Activated CD8-positive, alpha-beta memory T cell treated with anti-CD3 and anti-CD28 coated beads, Interleukin-2, amount 50 U/mL, for 24 hours (primary cell): ENCODE results near the gene GPR132.
"Not testable (repeated sequence)": the region's sequence is repeated elsewhere in the genome, so short reads cannot be mapped to it uniquely, and the experiment has no call there.

Experiments
- DNase-seq: peaks from one replicate; pipeline ENCODE4 v3.0.0-alpha.2; 2020; ENCODE audit errors: extremely low read depth

Gene GPR132

GRCh38 chr14:105041841-105042765 is 23.1 kb downstream of the GPR132 start:
- DNase-seq, result no peak

GRCh38 chr14:105039458-105040205 is 25.6 kb downstream of the GPR132 start:
- no peak for DNase-seq

GRCh38 chr14:105035616-105036015 is 29.6 kb downstream of the GPR132 start:
- not testable (repeated sequence) for DNase-seq

- DNase-seq, result no peak
These were observed 30.8 kb downstream of the GPR132 start for GRCh38 chr14:105034315-105035039.

GRCh38 chr14:105033412-105033900 is 31.8 kb downstream of the GPR132 start:
- DNase-seq, result not testable (repeated sequence)

- DNase-seq, result not testable (repeated sequence)
These were observed 32.8 kb downstream of the GPR132 start for GRCh38 chr14:105032451-105032901.

GRCh38 chr14:105030836-105031396 is 34.3 kb downstream of the GPR132 start:
- no peak for DNase-seq

GRCh38 chr14:105030194-105030593 is 35.0 kb downstream of the GPR132 start:
- DNase-seq, result no peak

- DNase-seq, result no peak
These were observed 35.8 kb downstream of the GPR132 start for GRCh38 chr14:105029402-105029801.

GRCh38 chr14:105028251-105028927 is 36.8 kb downstream of the GPR132 start:
- DNase-seq, result no peak

GRCh38 chr14:105027718-105028117 is 37.5 kb downstream of the GPR132 start:
- not testable (repeated sequence) for DNase-seq

GRCh38 chr14:105026802-105027563 is 38.2 kb downstream of the GPR132 start:
- DNase-seq, result no peak

- DNase-seq, result no peak
These were observed 39.0 kb downstream of the GPR132 start for GRCh38 chr14:105026033-105026785.

GRCh38 chr14:105025429-105025828 is 39.8 kb downstream of the GPR132 start:
- DNase-seq, result no peak

- DNase-seq, result no peak
These were observed 41.3 kb downstream of the GPR132 start for GRCh38 chr14:105023791-105024480.

GRCh38 chr14:105023144-105023543 is 42.1 kb downstream of the GPR132 start:
- no peak for DNase-seq

GRCh38 chr14:105022276-105022670 is 43.0 kb downstream of the GPR132 start:
- no peak for DNase-seq

- DNase-seq, result no peak
These were observed 43.5 kb downstream of the GPR132 start for GRCh38 chr14:105021656-105022275.
